Stimulated activated CD8-positive, alpha-beta memory T cell treated with anti-CD3 and anti-CD28 coated beads, Interleukin-2, amount 100 ng/mL, for 48 hours (primary cell): ENCODE data around the gene TMEM138.

Experiments used
- DNase-seq, 2 donors: peaks; one replicate each; pipeline ENCODE4 v3.0.0-alpha.2; 2020; ENCODE audit warnings: low read depth in 2 of 2

Gene TMEM138

DNA sequence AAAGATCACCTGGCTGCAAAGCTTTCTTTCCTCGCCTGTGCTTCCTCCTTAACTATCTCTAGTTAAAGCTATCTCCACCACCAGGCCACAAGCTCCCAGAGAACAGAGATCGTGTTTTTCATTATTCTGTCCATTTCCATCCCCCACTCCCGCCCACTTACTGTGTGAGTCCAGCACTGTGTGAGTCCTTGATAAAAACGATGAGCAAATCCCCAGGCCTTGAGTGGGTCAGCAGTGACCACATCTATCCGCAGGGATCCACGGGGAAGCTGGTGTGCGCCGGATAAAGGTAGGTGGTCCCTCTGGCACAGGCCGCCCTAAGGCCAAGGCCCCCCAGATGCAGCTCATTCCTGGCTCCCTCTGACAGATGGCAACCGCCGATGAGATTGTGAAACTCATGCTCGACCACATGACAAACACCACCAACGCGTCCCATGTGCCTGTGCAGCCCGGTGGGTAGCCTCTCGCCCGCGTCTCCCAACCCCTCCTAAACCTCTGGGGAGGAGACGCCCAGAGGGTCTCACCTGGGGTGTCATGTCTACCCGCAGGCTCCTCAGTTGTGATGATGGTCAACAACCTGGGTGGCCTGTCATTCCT lies 19.9 kb upstream of the TMEM138 start:
- no peak for DNase-seq

- DNase-seq, result no peak
Measured at GRCh38 chr11:61343792-61344745, 18.1 kb upstream of the TMEM138 start.

DNA sequence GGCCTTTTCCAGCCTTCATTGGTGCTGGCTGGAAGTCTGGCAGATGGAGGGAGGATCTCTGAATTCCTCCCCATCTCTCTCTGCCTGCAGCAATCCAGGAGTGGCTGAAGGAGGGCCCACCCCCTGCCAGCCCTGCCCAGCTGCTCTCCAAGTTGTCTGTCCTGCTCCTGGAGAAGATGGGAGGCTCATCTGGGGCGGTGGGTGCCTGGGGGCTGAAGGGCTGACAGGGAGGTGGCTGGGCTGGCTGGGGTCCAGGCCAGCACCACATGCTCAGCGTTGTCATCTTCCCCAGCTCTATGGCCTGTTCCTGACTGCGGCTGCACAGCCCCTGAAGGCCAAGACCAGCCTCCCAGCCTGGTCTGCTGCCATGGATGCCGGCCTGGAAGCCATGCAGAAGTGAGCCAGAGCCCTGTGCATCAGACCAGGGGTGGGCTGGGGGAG lies 17.0 kb upstream of the TMEM138 start:
- no peak for DNase-seq

DNA sequence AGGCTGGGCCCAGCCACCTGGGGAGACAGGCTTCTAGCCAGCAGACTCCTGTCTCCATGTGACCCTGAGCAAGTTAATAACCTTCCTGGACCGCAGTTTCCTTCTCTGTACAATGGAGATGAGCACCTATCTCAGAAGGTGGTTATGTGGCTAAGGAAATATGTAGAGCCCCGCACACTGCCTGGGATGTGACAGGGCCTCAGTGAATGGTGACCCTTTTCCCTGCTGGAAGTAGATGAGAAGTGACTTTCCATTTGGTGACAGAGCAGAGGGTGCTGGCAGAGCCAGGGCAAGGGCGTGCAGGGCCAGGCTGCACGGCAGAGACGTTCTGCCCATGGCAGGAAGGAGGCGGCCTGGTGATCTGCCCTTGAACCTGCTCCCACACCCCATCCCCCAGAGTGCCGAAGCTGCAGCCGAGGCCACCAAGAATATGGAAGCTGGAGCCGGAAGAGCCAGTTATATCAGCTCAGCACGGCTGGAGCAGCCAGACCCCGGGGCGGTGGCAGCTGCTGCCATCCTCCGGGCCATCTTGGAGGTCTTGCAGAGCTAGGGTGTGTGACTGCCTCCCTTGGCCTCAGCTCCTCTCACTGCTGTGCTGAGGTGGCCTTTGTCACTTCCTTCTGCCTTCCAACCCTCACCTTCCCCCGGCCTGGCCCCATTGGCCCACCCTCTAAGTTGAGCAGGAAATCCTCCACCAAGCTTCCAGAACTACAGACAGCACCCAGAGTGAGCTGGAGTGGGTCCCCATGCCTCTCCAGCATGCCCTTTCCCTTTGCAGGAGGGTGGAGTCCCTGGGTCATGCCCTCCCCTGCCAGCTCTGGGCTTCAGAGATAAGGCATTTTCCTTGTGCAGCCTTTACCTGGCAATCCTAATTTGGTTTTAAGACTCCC lies 16.0 kb upstream of the TMEM138 start:
- no peak for DNase-seq

GRCh38 chr11:61347916-61348461 lies 14.2 kb upstream of the TMEM138 start:
- DNase-seq, result no peak

GRCh38 chr11:61349189-61349751 lies 12.9 kb upstream of the TMEM138 start:
- DNase-seq, result no peak

DNA sequence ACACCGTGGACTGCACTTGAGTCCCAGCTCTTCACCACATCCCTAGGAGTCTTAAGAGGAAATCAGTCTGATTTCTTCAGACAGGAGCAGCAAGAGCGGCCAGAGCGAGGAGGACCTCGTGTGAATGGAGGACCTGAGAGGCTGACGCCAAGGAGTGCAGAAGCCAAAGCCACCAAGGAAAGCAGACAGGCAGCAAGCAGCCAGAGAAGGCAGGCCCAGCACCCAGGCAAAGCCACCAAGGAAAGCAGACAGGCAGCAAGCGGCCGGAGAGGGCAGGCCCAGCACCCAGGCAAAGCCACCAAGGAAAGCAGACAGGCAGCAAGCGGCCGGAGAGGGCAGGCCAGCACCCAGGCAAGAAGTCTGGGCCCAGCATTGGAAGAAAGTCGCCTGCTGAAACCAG lies 12.3 kb upstream of the TMEM138 start:
- DNase-seq, result no peak

DNA sequence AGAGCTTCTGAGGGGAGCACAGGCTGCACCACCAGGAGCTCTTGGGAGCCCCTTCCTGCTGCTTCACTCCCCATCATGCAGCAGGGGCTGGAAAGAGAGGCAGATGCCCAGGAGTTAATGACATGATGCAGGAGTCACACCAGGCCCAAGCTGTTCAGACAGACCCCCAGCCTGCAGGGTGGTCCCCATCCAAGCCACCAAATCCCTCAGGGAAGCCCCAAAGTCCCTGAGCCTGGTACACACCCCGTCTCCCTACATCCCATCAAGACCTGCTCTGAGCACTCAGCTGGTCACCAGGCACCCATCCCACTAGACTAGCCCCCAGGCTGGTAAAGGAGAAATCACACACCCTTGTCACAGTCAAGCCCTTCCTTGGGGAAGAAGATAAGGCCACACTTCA lies 11.8 kb upstream of the TMEM138 start:
- no peak for DNase-seq

DNA sequence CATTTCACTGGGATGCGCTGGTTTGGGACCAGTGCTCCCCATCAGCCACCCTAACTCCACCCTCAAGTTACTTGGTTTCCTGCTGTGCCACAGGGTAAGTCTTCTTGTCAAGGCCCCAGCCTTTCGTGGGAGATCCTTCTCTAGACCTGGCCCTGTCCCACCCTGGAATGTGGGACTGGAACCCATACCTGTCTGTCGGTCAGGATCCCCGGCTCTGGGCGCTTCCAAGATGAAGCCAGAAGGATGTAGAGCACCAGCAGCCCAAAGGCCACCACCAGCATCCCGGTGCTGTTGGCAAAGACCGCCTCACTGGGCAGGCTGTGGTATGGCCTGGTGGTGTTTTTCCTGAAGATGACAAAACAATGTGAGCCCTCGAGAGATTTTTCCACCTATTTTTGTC lies 11.4 kb upstream of the TMEM138 start:
- no peak for DNase-seq

DNA sequence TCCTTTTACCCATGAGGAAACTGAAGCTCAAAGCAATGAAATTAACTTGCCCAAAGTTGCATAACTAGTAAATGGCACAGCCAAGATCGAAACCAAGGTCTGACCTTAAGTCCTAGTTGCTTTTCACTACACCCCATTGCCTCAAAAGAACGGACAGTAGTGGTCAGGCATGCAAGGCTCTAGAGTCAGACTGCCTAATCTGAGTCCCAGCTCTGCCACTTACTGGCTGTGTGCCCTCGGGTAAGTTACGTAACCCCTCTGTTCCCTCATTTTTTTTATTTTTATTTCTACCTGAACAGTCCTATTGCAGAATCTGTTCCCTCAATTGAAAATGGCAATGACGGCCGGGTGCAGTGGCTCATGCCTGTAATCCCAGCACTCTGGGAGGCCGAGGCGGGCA lies 10.1 kb upstream of the TMEM138 start:
- no peak for DNase-seq

DNA sequence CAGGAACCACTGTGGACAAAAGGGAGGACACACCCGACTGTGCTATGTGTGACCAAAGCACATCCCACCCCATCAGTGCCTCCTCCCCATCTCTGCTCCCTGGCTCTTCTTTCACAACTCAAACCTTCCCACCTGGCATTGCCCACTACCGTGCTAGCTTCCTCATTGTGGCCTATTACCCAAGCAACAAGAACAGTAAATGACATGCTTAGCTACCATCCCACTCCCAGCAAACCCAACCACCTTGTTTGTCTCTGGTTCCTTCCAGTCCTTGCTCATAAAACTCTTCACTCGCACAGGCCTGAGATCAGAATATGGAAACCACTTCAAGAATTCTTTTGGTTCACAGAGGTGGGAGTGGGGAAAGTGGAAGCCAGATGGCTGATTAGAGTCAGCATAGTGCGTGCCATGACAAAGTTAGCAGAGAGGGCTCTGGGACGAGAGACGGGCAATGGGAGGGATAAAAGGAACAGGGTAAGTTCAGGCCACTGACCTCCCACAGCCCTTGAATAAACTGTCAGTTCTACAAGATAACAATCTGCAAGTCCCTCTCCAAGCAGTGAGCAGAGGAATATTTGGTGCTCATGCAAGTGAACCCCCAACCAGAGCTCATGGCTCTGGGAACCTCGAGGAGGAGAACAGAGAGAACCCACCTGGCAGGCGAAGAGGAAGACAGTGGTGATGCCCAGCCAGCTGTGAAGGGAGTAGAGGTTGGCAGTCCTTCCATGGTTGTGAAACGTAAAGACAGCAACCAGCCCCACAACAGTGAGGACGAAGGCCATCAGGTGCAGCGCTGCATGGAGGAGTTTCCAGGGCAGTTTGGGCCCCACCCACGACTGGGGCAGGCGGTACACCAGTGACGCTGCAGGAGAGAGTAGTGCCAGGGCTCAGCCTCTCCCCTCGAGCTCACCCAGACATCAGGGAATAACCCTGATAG lies 8.8 kb upstream of the TMEM138 start:
- DNase-seq, result no peak

DNA sequence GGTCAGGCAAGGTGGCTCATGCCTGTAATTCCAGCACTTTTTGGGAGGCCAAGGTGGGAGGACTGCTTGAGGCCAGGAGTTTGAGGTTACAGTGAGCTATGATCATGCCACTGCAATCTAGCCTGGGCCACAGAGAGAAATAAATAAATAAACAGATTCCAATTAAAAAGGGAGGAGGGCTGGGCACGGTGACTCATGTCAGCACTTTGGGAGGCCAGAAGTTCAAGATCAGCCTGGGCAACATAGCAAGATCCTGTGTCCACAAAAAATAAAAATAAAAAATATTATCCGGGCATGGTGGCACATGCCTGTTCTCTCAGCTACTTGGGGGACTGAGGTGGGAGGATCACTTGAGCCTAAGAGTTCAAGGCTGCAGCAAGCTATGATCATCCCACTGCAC lies 8.0 kb upstream of the TMEM138 start:
- DNase-seq, result no peak

DNA sequence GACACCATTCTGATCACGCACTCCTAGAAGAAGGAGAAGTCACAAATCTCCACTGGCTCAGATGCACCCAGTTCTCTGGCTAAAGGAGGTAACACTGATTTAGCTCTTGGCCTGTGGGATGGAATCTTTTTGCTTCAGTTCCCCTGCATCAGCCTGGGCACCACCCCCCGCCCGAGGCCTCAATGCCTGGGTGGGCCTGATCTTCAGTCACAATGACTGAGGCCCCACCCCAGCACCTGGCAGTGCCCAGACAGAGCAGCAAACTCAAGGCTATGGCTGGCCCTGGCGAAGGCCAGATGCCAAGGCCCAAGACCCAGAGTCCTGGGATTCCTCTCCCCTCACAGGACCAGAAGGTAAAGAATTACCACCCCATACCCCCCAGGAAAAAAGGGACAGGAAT lies 5.5 kb upstream of the TMEM138 start:
- no peak for DNase-seq

GRCh38 chr11:61357233-61357893 lies 4.8 kb upstream of the TMEM138 start:
- DNase-seq, result no peak

GRCh38 chr11:61357894-61358239 lies 4.3 kb upstream of the TMEM138 start:
- DNase-seq, result no peak

DNA sequence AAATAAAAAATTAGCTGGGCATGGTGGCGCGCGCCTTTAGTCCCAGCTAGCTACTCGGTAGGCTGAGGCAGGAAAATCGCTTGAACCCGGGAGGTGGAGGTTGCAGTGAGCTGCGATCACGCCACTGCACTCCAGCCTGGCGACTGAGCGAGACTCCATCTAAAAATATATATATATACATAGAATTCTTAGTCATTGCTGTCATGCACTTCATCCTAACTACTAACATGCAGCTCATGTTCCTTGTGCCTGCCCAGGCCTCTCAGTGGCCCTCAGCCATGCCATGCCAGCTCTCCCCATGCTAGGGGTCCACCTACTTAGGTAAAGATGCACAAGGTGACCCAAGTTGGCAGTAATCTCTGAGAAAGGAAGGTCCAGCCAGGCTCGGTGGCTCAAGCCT lies 3.6 kb upstream of the TMEM138 start:
- DNase-seq, result no peak

GRCh38 chr11:61359516-61359915 lies 2.7 kb upstream of the TMEM138 start:
- DNase-seq, result no peak

DNA sequence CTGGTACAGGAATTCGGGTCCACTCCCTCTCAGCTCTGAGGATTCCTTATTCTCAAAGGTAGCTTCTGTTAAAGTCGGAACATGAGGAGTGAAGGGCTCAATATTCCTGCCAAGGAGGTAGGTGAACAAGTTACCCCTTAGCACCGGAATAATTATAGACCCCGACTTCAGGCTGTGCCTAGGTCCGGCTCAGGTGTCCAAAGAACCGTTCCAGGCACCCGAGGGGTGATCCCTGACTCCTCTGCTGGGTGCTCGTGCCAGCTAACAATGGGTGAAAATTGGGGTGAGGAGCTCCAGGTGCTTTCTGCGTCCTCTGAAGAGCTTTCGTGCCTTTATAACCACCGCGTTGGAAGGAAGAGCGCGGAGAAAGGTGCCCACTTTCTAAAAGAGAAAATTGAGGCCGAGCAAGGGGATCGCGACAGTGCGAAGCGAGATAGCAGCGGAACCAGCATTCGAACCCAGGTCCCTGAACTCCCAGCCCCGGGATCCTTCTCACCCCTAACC lies 885 bp upstream of the TMEM138 start:
- DNase-seq, result no peak

GRCh38 chr11:61362542-61362875 lies 335 bp downstream of the TMEM138 start:
- DNase-seq, result no peak
